ELF-1 (cell line): ENCODE measurements around the gene MKLN1.
"Not testable (repeated sequence)": the region's sequence is repeated elsewhere in the genome, so short reads cannot be mapped to it uniquely, and the experiment has no call there.

Experiments used
- DNase-seq: peaks from one replicate; pipeline ENCODE4 v3.0.0-alpha.2; 2016; ENCODE audit warnings: low read depth, low spot score

MKLN1 gene

GRCh38 chr7:131327626-131328376 is at the start of gene MKLN1:
Gene MKLN1 (plus strand): TSS chr7:131327876. CDS start chr7:131327900, 24 bp downstream.
- DNase-seq, result peak; percentile 95

DNA sequence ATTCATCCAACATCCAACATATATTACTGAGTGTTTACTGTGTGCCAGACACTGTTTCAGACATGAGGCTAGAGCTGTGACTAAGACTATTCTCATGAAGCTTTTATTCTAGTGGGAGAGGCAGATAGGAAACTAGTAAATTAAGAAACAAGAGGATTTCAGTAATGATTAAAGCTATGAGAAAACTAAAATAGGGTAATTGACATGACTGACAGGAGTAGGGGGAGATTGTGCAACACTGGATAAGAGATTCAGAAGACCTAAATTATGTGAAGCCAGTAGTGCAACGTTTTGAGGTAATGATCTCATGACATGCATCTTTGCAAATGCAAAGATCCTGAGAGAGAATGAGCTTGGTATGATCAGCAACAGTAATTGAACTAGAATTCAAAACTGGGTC is 48.6 kb upstream of the MKLN1 start:
- no peak for DNase-seq

GRCh38 chr7:131281266-131282048 is 46.2 kb upstream of the MKLN1 start:
- DNase-seq, result no peak

DNA sequence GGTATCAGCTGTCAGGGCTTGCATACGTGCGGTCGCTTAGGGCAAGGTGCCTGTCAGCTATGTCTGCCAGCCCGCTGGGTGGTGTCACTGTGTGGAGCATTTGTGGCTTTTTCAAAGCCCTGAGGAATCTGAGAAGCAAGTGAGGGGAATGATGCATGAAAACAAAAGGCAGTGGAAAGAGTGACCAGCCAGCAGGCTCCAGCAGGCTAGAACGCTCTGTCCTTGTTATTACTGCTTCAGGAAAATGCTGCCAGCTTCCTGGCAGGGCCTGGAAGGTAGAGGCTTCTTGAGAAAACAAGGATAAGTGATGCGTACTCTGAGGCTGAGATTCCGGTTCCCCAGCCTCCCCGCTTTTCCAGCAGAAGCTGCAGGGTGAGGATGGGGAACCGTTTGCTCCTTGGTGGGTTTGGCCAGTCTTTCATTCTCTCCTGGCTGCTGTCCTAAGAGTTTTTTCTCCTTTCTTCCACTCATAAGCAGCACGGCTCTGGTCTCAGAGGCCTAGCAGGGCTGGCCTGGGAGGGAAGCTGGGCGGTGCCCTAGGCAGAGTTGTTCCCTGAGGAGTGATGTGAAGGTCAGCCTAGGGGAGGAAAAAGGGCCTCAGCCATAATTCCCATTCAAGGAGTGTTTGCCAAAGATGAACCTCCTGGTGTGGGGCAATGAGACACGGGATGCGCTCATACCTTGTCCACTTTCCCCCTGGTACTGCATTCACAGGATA is 42.8 kb upstream of the MKLN1 start:
- peak; percentile 8 for DNase-seq

DNA sequence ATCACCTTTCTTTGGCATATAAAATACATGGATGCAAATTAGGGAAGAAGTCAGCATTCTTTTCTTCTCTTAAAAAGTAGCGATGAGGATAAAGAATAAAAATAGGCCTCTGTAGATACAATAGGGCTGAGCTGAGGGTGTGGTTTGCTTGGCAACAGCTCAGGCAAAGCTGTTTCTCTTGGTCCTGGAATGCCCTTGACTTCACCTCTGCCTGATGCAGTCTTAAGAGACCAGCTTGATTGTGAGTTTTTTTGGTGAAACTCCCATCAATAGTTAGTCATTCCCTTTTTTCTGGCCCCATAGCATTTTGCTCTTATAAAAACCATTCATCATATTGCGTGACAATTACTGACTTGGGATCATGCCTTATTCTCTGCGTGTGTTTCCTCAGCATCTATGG is 42.1 kb upstream of the MKLN1 start:
- no peak for DNase-seq

GRCh38 chr7:131288450-131288849 is 39.2 kb upstream of the MKLN1 start:
- no peak for DNase-seq

- DNase-seq, result no peak
These were observed 38.6 kb upstream of the MKLN1 start for GRCh38 chr7:131289051-131289450.

- no peak for DNase-seq
These were observed 35.4 kb upstream of the MKLN1 start for GRCh38 chr7:131292141-131292905.

DNA sequence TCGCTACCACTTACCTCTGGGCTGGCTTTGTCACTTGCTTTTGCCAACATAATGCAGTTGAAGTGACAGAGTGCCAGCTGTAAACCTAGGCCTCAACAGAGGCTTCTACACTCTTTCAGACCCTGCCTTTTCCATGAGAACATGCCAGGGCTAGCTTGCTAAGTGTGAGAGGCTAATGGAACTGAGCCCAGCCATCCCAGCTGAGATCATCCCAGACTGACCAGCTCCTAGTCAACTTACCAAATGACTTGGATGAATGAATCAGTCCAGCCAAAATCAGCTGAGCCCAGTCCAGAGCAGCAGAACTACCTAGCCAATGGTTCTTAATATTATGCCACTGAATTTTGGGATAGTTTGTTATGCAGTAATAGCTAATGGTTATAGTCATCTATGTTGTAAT is 34.7 kb upstream of the MKLN1 start:
- no peak for DNase-seq

GRCh38 chr7:131294553-131294952 is 33.1 kb upstream of the MKLN1 start:
- no peak for DNase-seq

DNA sequence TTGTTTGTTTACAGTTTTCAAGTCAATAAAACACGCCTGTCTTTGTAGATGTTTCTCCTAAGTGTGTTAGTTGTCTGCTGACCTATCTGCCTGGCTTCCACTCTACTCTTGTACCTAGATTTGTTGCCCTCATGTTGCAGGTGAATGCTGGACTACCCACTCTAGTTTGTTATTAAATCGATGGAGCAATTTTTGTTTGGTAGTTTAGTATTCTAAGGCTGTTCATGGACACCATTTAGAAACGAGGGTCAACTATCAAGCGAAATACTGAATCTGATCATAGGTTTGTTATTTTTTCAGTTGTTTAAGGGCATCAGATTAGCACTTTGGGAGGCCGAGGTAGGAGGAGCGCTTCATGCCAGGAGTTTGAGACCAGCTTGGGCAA is 29.1 kb upstream of the MKLN1 start:
- no peak for DNase-seq

- no peak for DNase-seq
These were observed 28.6 kb upstream of the MKLN1 start for GRCh38 chr7:131299074-131299473.

GRCh38 chr7:131300078-131300477 is 27.6 kb upstream of the MKLN1 start:
- no peak for DNase-seq

GRCh38 chr7:131300572-131301466 is 26.9 kb upstream of the MKLN1 start:
- no peak for DNase-seq

DNA sequence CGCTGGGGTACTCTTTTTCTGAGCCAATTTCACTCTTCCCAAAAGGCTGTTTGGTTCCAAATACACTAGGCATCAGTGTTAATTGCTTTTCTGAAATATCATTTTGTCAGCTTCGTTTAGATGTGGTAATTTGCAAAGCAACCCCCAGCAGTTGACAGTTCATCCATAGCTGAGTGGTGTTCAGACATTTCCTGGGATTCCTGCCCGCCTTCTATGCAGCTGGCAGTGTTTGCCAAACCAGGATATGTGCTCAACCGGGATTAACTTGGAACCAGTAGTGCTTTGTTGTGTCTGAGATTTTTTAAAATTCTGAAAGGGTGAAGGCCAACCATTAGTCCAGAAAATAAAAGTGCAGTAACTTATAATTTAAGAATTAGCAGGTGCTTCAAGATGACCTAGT is 25.2 kb upstream of the MKLN1 start:
- no peak for DNase-seq

- DNase-seq, result peak; percentile 30
These were observed 24.6 kb upstream of the MKLN1 start for GRCh38 chr7:131302876-131303707.

DNA sequence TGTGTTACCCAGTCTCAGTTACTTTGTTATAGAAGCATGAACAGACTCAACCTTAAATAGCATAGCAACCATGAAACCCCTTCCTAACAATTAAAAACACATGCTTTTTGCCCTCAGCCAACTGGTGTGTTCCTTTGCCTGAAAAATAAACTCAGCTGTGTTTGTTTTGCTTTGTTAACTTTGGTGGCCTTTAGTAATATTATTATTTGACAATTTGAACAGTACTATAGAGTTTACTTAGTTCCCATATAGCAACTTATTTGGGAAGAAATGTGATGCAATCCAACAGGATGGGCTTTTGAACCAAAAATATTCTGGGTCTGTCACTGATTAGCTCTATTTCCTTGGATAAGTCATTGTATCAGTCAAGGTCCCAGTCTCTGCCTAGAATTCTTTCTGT is 22.5 kb upstream of the MKLN1 start:
- DNase-seq, result no peak

DNA sequence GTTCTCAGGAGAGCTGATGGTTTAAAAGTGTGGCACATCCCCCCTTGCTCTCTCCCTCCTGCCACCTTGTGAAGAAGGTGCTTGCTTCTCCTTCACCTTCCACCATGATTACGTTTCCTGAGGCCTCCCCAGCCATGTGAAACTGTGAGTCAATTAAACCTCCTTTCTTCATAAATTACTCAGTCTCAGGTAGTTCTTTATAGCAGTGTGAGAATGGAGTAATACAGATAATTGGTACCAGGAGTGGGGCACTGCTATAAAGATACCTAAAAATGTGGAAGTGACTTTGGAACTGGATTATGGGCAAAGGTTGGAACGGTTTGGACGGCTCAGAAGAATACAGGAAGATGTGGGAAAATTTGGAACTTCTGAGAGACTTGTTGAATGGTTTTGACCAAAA is 21.6 kb upstream of the MKLN1 start:
- DNase-seq, result not testable (repeated sequence)

DNA sequence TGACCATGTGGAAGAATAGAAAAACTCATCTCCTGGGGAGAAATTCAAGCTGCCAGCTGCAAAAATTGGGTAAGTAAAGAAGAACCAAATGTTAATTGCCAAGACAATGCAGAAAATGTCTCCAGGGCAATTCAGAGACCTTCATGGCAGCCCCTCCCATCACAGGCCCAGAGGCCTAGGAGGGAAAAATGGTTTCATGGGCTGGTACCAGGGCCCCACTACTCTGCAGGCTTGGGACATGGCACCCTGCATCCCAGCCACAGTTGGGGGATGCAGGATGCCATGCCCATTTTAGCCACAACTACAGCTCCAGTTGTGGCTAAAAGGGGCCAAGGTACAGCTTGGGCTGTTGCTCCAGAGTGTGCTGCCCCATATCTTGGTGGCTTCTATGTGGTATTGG is 20.9 kb upstream of the MKLN1 start:
- no peak for DNase-seq

GRCh38 chr7:131307627-131308026 is 20.0 kb upstream of the MKLN1 start:
- no peak for DNase-seq
